ENCODE measurements around the gene MRI1. TPM values are rescaled to one million over a fixed set of nuclear protein-coding genes. Genes with fewer than 3 reads are reported as not detected.

The MRI1 gene
- polyA plus RNA-seq, 1 donor from 2014 or later: 71.2 TPM

GRCh38 chr19:13723206-13723605, 41.1 kb upstream of the MRI1 start:
- Histone ChIP-seq H2AFZ (ENCODE audit: low read depth, low read length) (no peak overlapping the region), H4K20me1 (ENCODE audit: insufficient read depth) (no peaks in the 10 kb centered on the region), H3K79me2 (replicated peaks; ENCODE audit: insufficient read depth, low read length) (no peaks in the 10 kb centered on the region), H3K9me3 (ENCODE audit: low read length) (no peaks in the 10 kb centered on the region), H3K27me3 (ENCODE audit: insufficient read depth, low read depth, low read length) (no peaks in the 10 kb centered on the region), H3K4me2 (ENCODE audit: low read length) (no peak overlapping the region), H3K36me3 (ENCODE audit: insufficient read depth, low read length) (no peaks in the 10 kb centered on the region), H3K9ac (ENCODE audit: low read length) (no peak overlapping the region), H3K27ac (ENCODE audit: low read length) (no peak overlapping the region), H3K4me3 (ENCODE audit: low read length) (no peak overlapping the region), H3K9me2 (ENCODE audit: insufficient read depth, low read length) (no peaks in the 10 kb centered on the region), H3F3A (ENCODE audit: insufficient read depth, low read length, poor library complexity, severe bottlenecking) (no peaks in the 10 kb centered on the region)
- no peak for TF ChIP-seq POLR2AphosphoS5 (IDR thresholded peaks at IDR 0.05)
- TF ChIP-seq MXI1 (conservative IDR thresholded peaks at IDR 0.05; ENCODE audit: poor library complexity, severe bottlenecking): no peak
- TF ChIP-seq EZH2 (IDR thresholded peaks at IDR 0.05; ENCODE audit: borderline replicate concordance, insufficient read depth, low read length, poor library complexity, severe bottlenecking): no peak
- no peak for TF ChIP-seq EP300 (conservative IDR thresholded peaks at IDR 0.05; ENCODE audit: poor library complexity, severe bottlenecking)
- no peak for TF ChIP-seq TAF1 (IDR thresholded peaks at IDR 0.05; ENCODE audit: low read depth)
- no peak for TF ChIP-seq RAD21 (conservative IDR thresholded peaks at IDR 0.05)
- no peak for TF ChIP-seq SMC3 (conservative IDR thresholded peaks at IDR 0.05; ENCODE audit: poor library complexity)

- Histone ChIP-seq H3F3A (ENCODE audit: insufficient read depth, low read length, poor library complexity, severe bottlenecking) (no peaks in the 10 kb centered on the region), H2AFZ (ENCODE audit: low read depth, low read length) (no peak overlapping the region), H3K9me3 (ENCODE audit: low read length) (no peaks in the 10 kb centered on the region), H3K36me3 (ENCODE audit: insufficient read depth, low read length) (no peaks in the 10 kb centered on the region), H4K20me1 (ENCODE audit: insufficient read depth) (no peaks in the 10 kb centered on the region), H3K79me2 (replicated peaks; ENCODE audit: insufficient read depth, low read length) (no peaks in the 10 kb centered on the region), H3K27ac (ENCODE audit: low read length) (no peak overlapping the region), H3K9me2 (ENCODE audit: insufficient read depth, low read length) (no peaks in the 10 kb centered on the region), H3K4me2 (ENCODE audit: low read length) (no peak overlapping the region), H3K9ac (ENCODE audit: low read length) (no peak overlapping the region), H3K4me3 (ENCODE audit: low read length) (no peak overlapping the region), H3K27me3 (ENCODE audit: insufficient read depth, low read depth, low read length) (no peaks in the 10 kb centered on the region)
- no peak for TF ChIP-seq MXI1 (conservative IDR thresholded peaks at IDR 0.05; ENCODE audit: poor library complexity, severe bottlenecking)
- no peak for TF ChIP-seq RAD21 (conservative IDR thresholded peaks at IDR 0.05)
- no peak for TF ChIP-seq EZH2 (IDR thresholded peaks at IDR 0.05; ENCODE audit: borderline replicate concordance, insufficient read depth, low read length, poor library complexity, severe bottlenecking)
- TF ChIP-seq CTCF (IDR thresholded peaks at IDR 0.05; ENCODE audit: poor library complexity, severe bottlenecking): no peak
Measured at GRCh38 chr19:13726323-13726722, 38.0 kb upstream of the MRI1 start.

GRCh38 chr19:13727798-13728197, 36.5 kb upstream of the MRI1 start:
- H3K9me3 ChIP-seq (ENCODE audit: low read length): no peaks in the 10 kb centered on the region
- no peaks in the 10 kb centered on the region for H3K27me3 ChIP-seq (ENCODE audit: insufficient read depth, low read depth, low read length)
- peaks cover 4% of the 10 kb centered on the region for H3K79me2 ChIP-seq (replicated peaks; ENCODE audit: insufficient read depth, low read length)
- TF ChIP-seq EZH2 (IDR thresholded peaks at IDR 0.05; ENCODE audit: borderline replicate concordance, insufficient read depth, low read length, poor library complexity, severe bottlenecking) (no peak), RAD21 (conservative IDR thresholded peaks at IDR 0.05) (no peak), SMC3 (conservative IDR thresholded peaks at IDR 0.05; ENCODE audit: poor library complexity) (no peak), POLR2AphosphoS5 (IDR thresholded peaks at IDR 0.05) (no peak), CTCF (IDR thresholded peaks at IDR 0.05; ENCODE audit: poor library complexity, severe bottlenecking) (no peak), MXI1 (conservative IDR thresholded peaks at IDR 0.05; ENCODE audit: poor library complexity, severe bottlenecking) (no peak), REST (IDR thresholded peaks at IDR 0.05; ENCODE audit: borderline replicate concordance) (no peak)
- H3K27ac ChIP-seq (ENCODE audit: low read length): no peak overlapping the region
- H2AFZ ChIP-seq (ENCODE audit: low read depth, low read length): no peak overlapping the region
- no peaks in the 10 kb centered on the region for H3K36me3 ChIP-seq (ENCODE audit: insufficient read depth, low read length)
- no peak overlapping the region for H3K4me3 ChIP-seq (ENCODE audit: low read length)
- no peak overlapping the region for H3K4me2 ChIP-seq (ENCODE audit: low read length)
- H3F3A ChIP-seq (ENCODE audit: insufficient read depth, low read length, poor library complexity, severe bottlenecking): no peaks in the 10 kb centered on the region
- H3K9me2 ChIP-seq (ENCODE audit: insufficient read depth, low read length): no peaks in the 10 kb centered on the region
- no peaks in the 10 kb centered on the region for H4K20me1 ChIP-seq (ENCODE audit: insufficient read depth)
- no peak overlapping the region for H3K9ac ChIP-seq (ENCODE audit: low read length)

Data from neural cell (in vitro differentiated cells).